Activated naive CD8-positive, alpha-beta T cell treated with anti-CD3 and anti-CD28 coated beads for 36 hours (primary cell): ENCODE data around the gene FGL2. TPM values are rescaled to one million over a fixed set of nuclear protein-coding genes. Genes with fewer than 3 reads are reported as not detected.
"Not testable (repeated sequence)": the region's sequence is repeated elsewhere in the genome, so short reads cannot be mapped to it uniquely, and the experiment has no call there.

Source experiments
- DNase-seq: peaks from one replicate; pipeline ENCODE4 v3.0.0; 2021
- H3K27ac Mint-ChIP-seq: one replicate; pipeline ENCODE4 v1.8.0; 2022; ENCODE audit warnings: mild to moderate bottlenecking, moderate library complexity, mixed read lengths
- H3K27me3 Mint-ChIP-seq: one replicate; pipeline ENCODE4 v1.8.0; 2022; ENCODE audit warnings: mild to moderate bottlenecking, mixed read lengths
- H3K36me3 Mint-ChIP-seq: one replicate; pipeline ENCODE4 v1.8.0; 2021; ENCODE audit warnings: mild to moderate bottlenecking, mixed read lengths
- H3K4me1 Mint-ChIP-seq: one replicate; pipeline ENCODE4 v1.8.0; 2021; ENCODE audit warnings: mixed read lengths
- H3K4me3 Mint-ChIP-seq: one replicate; pipeline ENCODE4 v1.8.0; 2022; ENCODE audit warnings: mild to moderate bottlenecking, moderate library complexity, mixed read lengths
- H3K9me3 Mint-ChIP-seq: one replicate; pipeline ENCODE4 v1.8.0; 2022; ENCODE audit warnings: mixed read lengths
- total RNA-seq, 2 experiments: library from RNA; stranded (reverse); gene quantifications; one replicate each; pipeline ENCODE4 v1.2.3, GENCODE V29; 2021

Gene FGL2
- total RNA-seq, 2 experiments from 2014 or later = 1.1 to 1.4 TPM

GRCh38 chr7:77152232-77152631, 47.4 kb downstream of the FGL2 start:
- H3K9me3 Mint-ChIP-seq, DNase-seq, H3K4me1 Mint-ChIP-seq, H3K27me3 Mint-ChIP-seq, H3K27ac Mint-ChIP-seq, H3K36me3 Mint-ChIP-seq, H3K4me3 Mint-ChIP-seq: not testable (repeated sequence)

Other genes starting within 250 kb of the FGL2 start
- gene SPDYE17, start 167.5 kb downstream of the FGL2 start, total RNA-seq = not detected
- gene SPDYE18, start 137.3 kb downstream of the FGL2 start, total RNA-seq = under 1 TPM in 1 of 2 experiments, not detected in 1; 0.24 TPM
- under 1 TPM; 0.90 to 0.93 TPM for gene CCDC146, start 77.2 kb downstream of the FGL2 start, total RNA-seq
- gene GSAP, start 216.5 kb upstream of the FGL2 start, total RNA-seq = 1 to 10 TPM; 1.7 TPM